DOHH2 (cell line): ENCODE measurements around the gene LIPM.

ENCODE experiments used
- H3F3A ChIP-seq: fragments of 200-600 bp; sonication (generic), shearing (Covaris generic); 2 replicates; pipeline ENCODE4 v1.6.0; 2016; ENCODE audit warnings: antibody characterized with exemption, mild to moderate bottlenecking; ENCODE audit not compliant: control insufficient read depth, insufficient read depth
- H3K27ac ChIP-seq: fragments of 200-600 bp; sonication (generic); 2 replicates; pipeline ENCODE4 v1.5.1; 2014; ENCODE audit warnings: low read depth, mild to moderate bottlenecking, low read length, moderate library complexity
- H3K27me3 ChIP-seq: fragments of 200-600 bp; sonication (generic); 2 replicates; pipeline ENCODE4 v1.6.1; 2014; ENCODE audit warnings: mild to moderate bottlenecking, low read length, mixed read lengths; ENCODE audit not compliant: control insufficient read depth
- H3K36me3 ChIP-seq: fragments of 200-600 bp; sonication (generic); 2 replicates; pipeline ENCODE4 v1.6.1; 2014; ENCODE audit warnings: mild to moderate bottlenecking, low read length, moderate library complexity, mixed read lengths; ENCODE audit not compliant: control insufficient read depth
- H3K4me1 ChIP-seq: fragments of 200-600 bp; sonication (generic); 2 replicates; pipeline ENCODE4 v1.6.1; 2014; ENCODE audit warnings: mild to moderate bottlenecking, low read length, mixed read lengths; ENCODE audit not compliant: control insufficient read depth
- H3K4me2 ChIP-seq: fragments of 200-600 bp; sonication (generic); 2 replicates; pipeline ENCODE4 v1.6.0; 2014; ENCODE audit warnings: mild to moderate bottlenecking, low read length, moderate library complexity
- H3K4me3 ChIP-seq: fragments of 200-600 bp; sonication (generic); 2 replicates; pipeline ENCODE4 v1.5.1; 2014; ENCODE audit warnings: mild to moderate bottlenecking, low read length, mixed read lengths
- H3K79me2 ChIP-seq: fragments of 200-600 bp; sonication (generic); 2 replicates; pipeline ENCODE4 v1.6.1; 2014; ENCODE audit warnings: mild to moderate bottlenecking, low read length, mixed read lengths; ENCODE audit not compliant: control insufficient read depth
- H3K9me2 ChIP-seq: fragments of 200-600 bp; sonication (generic); replicated peaks from 2 replicates; pipeline ENCODE4 v1.6.1; 2014; ENCODE audit warnings: mild to moderate bottlenecking, low read length, mixed read lengths; ENCODE audit not compliant: control insufficient read depth
- H3K9me3 ChIP-seq: fragments of 200-600 bp; sonication (generic); 2 replicates; pipeline ENCODE4 v1.6.1; 2014; ENCODE audit warnings: antibody characterized with exemption, low read length, mixed read lengths; ENCODE audit not compliant: control insufficient read depth, insufficient read depth
- H4K20me1 ChIP-seq: fragments of 200-600 bp; sonication (generic); 2 replicates; pipeline ENCODE4 v1.6.0; 2014; ENCODE audit warnings: low read depth, mild to moderate bottlenecking, antibody characterized with exemption, low read length, moderate library complexity; ENCODE audit not compliant: control insufficient read depth, insufficient read depth
- CTCF ChIP-seq: fragments of 200-600 bp; sonication (generic); IDR thresholded peaks from one replicate; pipeline ENCODE4 v1.5.1; 2014; ENCODE audit warnings: antibody characterized with exemption, mild to moderate bottlenecking, low read depth, low read length; ENCODE audit not compliant: poor library complexity, severe bottlenecking
- EZH2phosphoT487 ChIP-seq: fragments of 200-600 bp; sonication (generic); IDR thresholded peaks from 2 replicates; pipeline ENCODE4 v1.6.1; 2017; ENCODE audit warnings: borderline replicate concordance, mild to moderate bottlenecking, antibody characterized with exemption, low read length, moderate library complexity, mixed read lengths

LIPM gene

GRCh38 chr10:88763441-88763840 is 39.1 kb upstream of the LIPM start:
- Histone ChIP-seq H3K4me1 (no peaks in the 10 kb centered on the region), H3K4me3 (no peak overlapping the region), H4K20me1 (no peaks in the 10 kb centered on the region), H3F3A (no peaks in the 10 kb centered on the region), H3K79me2 (no peaks in the 10 kb centered on the region), H3K27me3 (peaks cover 3% of the 10 kb centered on the region; the same call in 1 of the 2 replicates), H3K9me2 (no peaks in the 10 kb centered on the region), H3K4me2 (no peak overlapping the region), H3K27ac (no peak overlapping the region), H3K9me3 (no peaks in the 10 kb centered on the region), H3K36me3 (no peaks in the 10 kb centered on the region)
- TF ChIP-seq EZH2phosphoT487 (no peak), CTCF (no peak)

GRCh38 chr10:88764110-88764509 is 38.4 kb upstream of the LIPM start:
- TF ChIP-seq EZH2phosphoT487 (no peak), CTCF (no peak)

GRCh38 chr10:88765816-88766215 is 36.7 kb upstream of the LIPM start:
- H3K4me1 ChIP-seq = no peaks in the 10 kb centered on the region
- H3K4me3 ChIP-seq = no peak overlapping the region
- H3K9me3 ChIP-seq = no peaks in the 10 kb centered on the region
- H3K4me2 ChIP-seq = no peak overlapping the region
- no peaks in the 10 kb centered on the region for H3K79me2 ChIP-seq
- no peaks in the 10 kb centered on the region for H3F3A ChIP-seq
- H3K27me3 ChIP-seq = peaks cover 3% of the 10 kb centered on the region; the same call in 1 of the 2 replicates
- H3K36me3 ChIP-seq = no peaks in the 10 kb centered on the region
- TF ChIP-seq EZH2phosphoT487 = no peak
- TF ChIP-seq CTCF = no peak
- no peaks in the 10 kb centered on the region for H4K20me1 ChIP-seq
- no peak overlapping the region for H3K27ac ChIP-seq
- H3K9me2 ChIP-seq = no peaks in the 10 kb centered on the region

More at GRCh38 chr10:88764110-88764509, 38.4 kb upstream of the LIPM start:
- Histone ChIP-seq H3F3A (no peaks in the 10 kb centered on the region), H3K4me3 (no peak overlapping the region), H3K36me3 (no peaks in the 10 kb centered on the region), H3K4me1 (no peaks in the 10 kb centered on the region), H3K9me2 (no peaks in the 10 kb centered on the region), H4K20me1 (no peaks in the 10 kb centered on the region), H3K4me2 (no peak overlapping the region), H3K27ac (no peak overlapping the region), H3K79me2 (no peaks in the 10 kb centered on the region), H3K9me3 (no peaks in the 10 kb centered on the region), H3K27me3 (peaks cover 3% of the 10 kb centered on the region; the same call in 1 of the 2 replicates)

GRCh38 chr10:88769384-88769783 is 33.1 kb upstream of the LIPM start:
- H3K27me3 ChIP-seq = no peaks in the 10 kb centered on the region
- no peak overlapping the region for H3K4me3 ChIP-seq
- no peak overlapping the region for H3K4me2 ChIP-seq
- no peaks in the 10 kb centered on the region for H3K79me2 ChIP-seq
- H4K20me1 ChIP-seq = no peaks in the 10 kb centered on the region
- no peak overlapping the region for H3K27ac ChIP-seq
- H3K9me3 ChIP-seq = no peaks in the 10 kb centered on the region
- H3F3A ChIP-seq = no peaks in the 10 kb centered on the region
- no peak for TF ChIP-seq CTCF
- TF ChIP-seq EZH2phosphoT487 = no peak
- H3K9me2 ChIP-seq = no peaks in the 10 kb centered on the region
- no peaks in the 10 kb centered on the region for H3K4me1 ChIP-seq
- no peaks in the 10 kb centered on the region for H3K36me3 ChIP-seq
